Activated gamma-delta T cell treated with anti-CD3 and anti-CD28 coated beads, Interleukin-2, amount 50 U/mL, for 16 hours (primary cell): ENCODE measurements around the gene KRTAP10-5.
"Not testable (repeated sequence)": the region's sequence is repeated elsewhere in the genome, so short reads cannot be mapped to it uniquely, and the experiment has no call there.

Experiments used
- DNase-seq: peaks from one replicate; pipeline ENCODE4 v3.0.0-alpha.2; 2020; ENCODE audit warnings: low read depth

KRTAP10-5 gene

GRCh38 chr21:44611551-44611950 is 31.1 kb upstream of the KRTAP10-5 start:
- DNase-seq = no peak

- not testable (repeated sequence) for DNase-seq
Measured at GRCh38 chr21:44610157-44610843, 29.9 kb upstream of the KRTAP10-5 start.

- DNase-seq = no peak
Measured at GRCh38 chr21:44609193-44609592, 28.8 kb upstream of the KRTAP10-5 start.

GRCh38 chr21:44606495-44606894 is 26.1 kb upstream of the KRTAP10-5 start:
- no peak for DNase-seq

- DNase-seq = no peak
Measured at GRCh38 chr21:44603911-44604310, 23.5 kb upstream of the KRTAP10-5 start.

- DNase-seq = no peak
Measured at GRCh38 chr21:44603109-44603875, 22.9 kb upstream of the KRTAP10-5 start.

- DNase-seq = no peak
Measured at GRCh38 chr21:44602463-44602850, 22.1 kb upstream of the KRTAP10-5 start.

- no peak for DNase-seq
Measured at GRCh38 chr21:44601596-44602462, 21.4 kb upstream of the KRTAP10-5 start.

- not testable (repeated sequence) for DNase-seq
Measured at GRCh38 chr21:44601091-44601490, 20.7 kb upstream of the KRTAP10-5 start.

GRCh38 chr21:44600118-44600978 is 19.9 kb upstream of the KRTAP10-5 start, which contains the start of gene KRTAP10-7:
Gene KRTAP10-7, plus strand, starts transcription at chr21:44600597. Its CDS starts 25 bp downstream, at chr21:44600622.
- DNase-seq = not testable (repeated sequence)

- no peak for DNase-seq
Measured at GRCh38 chr21:44599264-44600029, 19.0 kb upstream of the KRTAP10-5 start.

- no peak for DNase-seq
Measured at GRCh38 chr21:44598061-44598460, 17.7 kb upstream of the KRTAP10-5 start.

GRCh38 chr21:44596068-44596725 is 15.8 kb upstream of the KRTAP10-5 start:
- no peak for DNase-seq

GRCh38 chr21:44595524-44595923 is 15.1 kb upstream of the KRTAP10-5 start:
- no peak for DNase-seq

- no peak for DNase-seq
Measured at GRCh38 chr21:44594406-44594916, 14.1 kb upstream of the KRTAP10-5 start.

GRCh38 chr21:44593598-44594405 is 13.4 kb upstream of the KRTAP10-5 start:
- DNase-seq = no peak

- DNase-seq = no peak
Measured at GRCh38 chr21:44592446-44593311, 12.3 kb upstream of the KRTAP10-5 start, which contains the start of gene KRTAP10-6. Gene KRTAP10-6, minus strand, starts transcription at chr21:44592505. Its CDS starts 21 bp downstream, at chr21:44592484.

- DNase-seq = not testable (repeated sequence)
Measured at GRCh38 chr21:44591801-44592130, 11.4 kb upstream of the KRTAP10-5 start.
